PC-3 (cell line): Measurements from ENCODE around the gene CMAS.
"Not testable (repeated sequence)": the region's sequence is repeated elsewhere in the genome, so short reads cannot be mapped to it uniquely, and the experiment has no call there.

Source experiments
- EZH2 ChIP-seq: fragments of 300-600 bp; sonication (generic); IDR thresholded peaks from one replicate; pipeline ENCODE4 v1.6.1; 2017; ENCODE audit warnings: antibody characterized with exemption, mild to moderate bottlenecking, low read length; ENCODE audit not compliant: unreplicated experiment
- TF ChIP-seq, protein P1 (sequence below): fragments of 300-600 bp; sonication (generic); conservative IDR thresholded peaks from 2 replicates; pipeline ENCODE4 v1.5.1; 2017; ENCODE audit warnings: antibody characterized with exemption, low read depth, mild to moderate bottlenecking, low read length

DNA sequence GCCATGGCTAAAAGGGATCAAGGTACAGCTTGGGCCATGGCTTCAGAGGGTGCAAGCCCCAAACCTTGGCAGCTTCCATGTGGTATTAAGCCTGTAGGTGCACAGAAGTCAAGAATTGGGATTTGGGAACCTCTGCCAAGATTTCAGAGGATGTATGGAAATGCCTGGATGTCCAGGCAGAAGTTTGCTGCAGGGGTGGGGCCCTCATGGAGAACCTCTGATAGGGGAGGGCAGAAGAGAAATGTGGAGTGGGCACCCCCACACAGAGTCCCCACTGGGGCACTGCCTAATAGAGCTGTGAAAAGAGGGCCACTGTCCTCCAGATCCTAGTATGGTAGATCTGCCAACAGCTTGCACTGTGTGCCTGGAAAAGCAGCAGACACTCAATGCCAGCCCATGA lies 22.5 kb upstream of the CMAS start:
- TF ChIP-seq, protein P1, sequence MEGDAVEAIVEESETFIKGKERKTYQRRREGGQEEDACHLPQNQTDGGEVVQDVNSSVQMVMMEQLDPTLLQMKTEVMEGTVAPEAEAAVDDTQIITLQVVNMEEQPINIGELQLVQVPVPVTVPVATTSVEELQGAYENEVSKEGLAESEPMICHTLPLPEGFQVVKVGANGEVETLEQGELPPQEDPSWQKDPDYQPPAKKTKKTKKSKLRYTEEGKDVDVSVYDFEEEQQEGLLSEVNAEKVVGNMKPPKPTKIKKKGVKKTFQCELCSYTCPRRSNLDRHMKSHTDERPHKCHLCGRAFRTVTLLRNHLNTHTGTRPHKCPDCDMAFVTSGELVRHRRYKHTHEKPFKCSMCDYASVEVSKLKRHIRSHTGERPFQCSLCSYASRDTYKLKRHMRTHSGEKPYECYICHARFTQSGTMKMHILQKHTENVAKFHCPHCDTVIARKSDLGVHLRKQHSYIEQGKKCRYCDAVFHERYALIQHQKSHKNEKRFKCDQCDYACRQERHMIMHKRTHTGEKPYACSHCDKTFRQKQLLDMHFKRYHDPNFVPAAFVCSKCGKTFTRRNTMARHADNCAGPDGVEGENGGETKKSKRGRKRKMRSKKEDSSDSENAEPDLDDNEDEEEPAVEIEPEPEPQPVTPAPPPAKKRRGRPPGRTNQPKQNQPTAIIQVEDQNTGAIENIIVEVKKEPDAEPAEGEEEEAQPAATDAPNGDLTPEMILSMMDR, result not testable (repeated sequence)
- not testable (repeated sequence) for TF ChIP-seq EZH2
